ENCODE measurements around the gene SLC30A5.

SLC30A5 gene

GRCh38 chr5:69113851-69114250, 20.0 kb downstream of the SLC30A5 start:
- Histone ChIP-seq H3K27ac (no peak overlapping the region), H3K9me3 (ENCODE audit: control insufficient read depth, low read length) (no peaks in the 10 kb centered on the region), H3K4me2 (ENCODE audit: low read length) (no peak overlapping the region), H3K27me3 (ENCODE audit: control insufficient read depth, insufficient read depth, low read length) (no peaks in the 10 kb centered on the region), H2AFZ (no peak overlapping the region), H3K4me1 (no peaks in the 10 kb centered on the region), H3K9ac (no peak overlapping the region), H3K36me3 (ENCODE audit: control insufficient read depth, insufficient read depth, low read length) (no peaks in the 10 kb centered on the region), H3K79me2 (no peaks in the 10 kb centered on the region), H3K4me3 (ENCODE audit: low read depth, low read length) (no peak overlapping the region)
- TF ChIP-seq, protein P1, sequence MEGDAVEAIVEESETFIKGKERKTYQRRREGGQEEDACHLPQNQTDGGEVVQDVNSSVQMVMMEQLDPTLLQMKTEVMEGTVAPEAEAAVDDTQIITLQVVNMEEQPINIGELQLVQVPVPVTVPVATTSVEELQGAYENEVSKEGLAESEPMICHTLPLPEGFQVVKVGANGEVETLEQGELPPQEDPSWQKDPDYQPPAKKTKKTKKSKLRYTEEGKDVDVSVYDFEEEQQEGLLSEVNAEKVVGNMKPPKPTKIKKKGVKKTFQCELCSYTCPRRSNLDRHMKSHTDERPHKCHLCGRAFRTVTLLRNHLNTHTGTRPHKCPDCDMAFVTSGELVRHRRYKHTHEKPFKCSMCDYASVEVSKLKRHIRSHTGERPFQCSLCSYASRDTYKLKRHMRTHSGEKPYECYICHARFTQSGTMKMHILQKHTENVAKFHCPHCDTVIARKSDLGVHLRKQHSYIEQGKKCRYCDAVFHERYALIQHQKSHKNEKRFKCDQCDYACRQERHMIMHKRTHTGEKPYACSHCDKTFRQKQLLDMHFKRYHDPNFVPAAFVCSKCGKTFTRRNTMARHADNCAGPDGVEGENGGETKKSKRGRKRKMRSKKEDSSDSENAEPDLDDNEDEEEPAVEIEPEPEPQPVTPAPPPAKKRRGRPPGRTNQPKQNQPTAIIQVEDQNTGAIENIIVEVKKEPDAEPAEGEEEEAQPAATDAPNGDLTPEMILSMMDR (IDR thresholded peaks at IDR 0.05) = no peak

DNA sequence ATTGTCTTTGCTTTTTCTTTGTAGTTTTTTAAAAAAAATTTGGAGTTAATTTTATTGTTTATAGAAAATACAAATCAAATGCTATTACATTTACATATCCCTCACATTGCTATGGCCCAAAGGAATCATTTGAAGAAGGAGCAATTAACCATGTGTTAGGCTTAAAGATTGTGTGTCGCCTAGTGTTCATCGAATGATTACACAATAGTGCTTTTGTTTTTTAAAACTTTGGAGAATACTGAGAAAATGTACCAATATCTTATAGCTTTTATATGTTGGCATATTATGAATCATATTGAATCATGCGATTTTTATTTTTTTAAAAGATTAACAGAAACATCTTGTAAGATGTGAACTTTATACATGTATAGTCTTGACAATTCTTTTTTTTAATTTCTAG, 21.7 kb downstream of the SLC30A5 start:
- Histone ChIP-seq H3K27ac (no peak overlapping the region), H3K79me2 (no peaks in the 10 kb centered on the region), H3K9me3 (ENCODE audit: control insufficient read depth, low read length) (no peaks in the 10 kb centered on the region), H2AFZ (no peak overlapping the region), H3K27me3 (ENCODE audit: control insufficient read depth, insufficient read depth, low read length) (no peaks in the 10 kb centered on the region), H3K4me2 (ENCODE audit: low read length) (no peak overlapping the region), H3K4me1 (no peaks in the 10 kb centered on the region), H3K36me3 (ENCODE audit: control insufficient read depth, insufficient read depth, low read length) (no peaks in the 10 kb centered on the region), H3K4me3 (ENCODE audit: low read depth, low read length) (no peak overlapping the region), H3K9ac (no peak overlapping the region)
- TF ChIP-seq, protein P1 (IDR thresholded peaks at IDR 0.05) = no peak

DNA sequence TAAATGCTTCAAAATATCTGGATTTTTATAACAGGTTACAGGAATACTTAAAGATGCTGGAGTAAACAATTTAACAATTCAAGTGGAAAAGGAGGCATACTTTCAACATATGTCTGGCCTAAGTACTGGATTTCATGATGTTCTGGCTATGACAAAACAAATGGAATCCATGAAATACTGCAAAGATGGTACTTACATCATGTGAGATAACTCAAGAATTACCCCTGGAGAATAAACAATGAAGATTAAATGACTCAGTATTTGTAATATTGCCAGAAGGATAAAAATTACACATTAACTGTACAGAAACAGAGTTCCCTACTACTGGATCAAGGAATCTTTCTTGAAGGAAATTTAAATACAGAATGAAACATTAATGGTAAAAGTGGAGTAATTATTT, 35.6 kb downstream of the SLC30A5 start:
- no peak overlapping the region for H3K4me3 ChIP-seq (ENCODE audit: low read depth, low read length)
- H3K27me3 ChIP-seq (ENCODE audit: control insufficient read depth, insufficient read depth, low read length) = no peaks in the 10 kb centered on the region
- no peak overlapping the region for H3K27ac ChIP-seq
- H3K4me1 ChIP-seq = peaks cover 4% of the 10 kb centered on the region
- no peaks in the 10 kb centered on the region for H3K9me3 ChIP-seq (ENCODE audit: control insufficient read depth, low read length)
- H3K4me2 ChIP-seq (ENCODE audit: low read length) = no peak overlapping the region
- TF ChIP-seq, protein P1 (IDR thresholded peaks at IDR 0.05) = no peak
- no peaks in the 10 kb centered on the region for H3K36me3 ChIP-seq (ENCODE audit: control insufficient read depth, insufficient read depth, low read length)
- H2AFZ ChIP-seq = no peak overlapping the region
- no peak overlapping the region for H3K9ac ChIP-seq
- no peaks in the 10 kb centered on the region for H3K79me2 ChIP-seq

- Histone ChIP-seq H3K9ac (no peak overlapping the region), H3K36me3 (ENCODE audit: control insufficient read depth, insufficient read depth, low read length) (no peaks in the 10 kb centered on the region), H2AFZ (no peak overlapping the region), H3K4me3 (ENCODE audit: low read depth, low read length) (no peak overlapping the region), H3K27ac (no peak overlapping the region), H3K27me3 (ENCODE audit: control insufficient read depth, insufficient read depth, low read length) (no peaks in the 10 kb centered on the region), H3K4me2 (ENCODE audit: low read length) (no peak overlapping the region), H3K4me1 (peaks cover 4% of the 10 kb centered on the region), H3K79me2 (no peaks in the 10 kb centered on the region), H3K9me3 (ENCODE audit: control insufficient read depth, low read length) (no peaks in the 10 kb centered on the region)
- TF ChIP-seq, protein P1 (IDR thresholded peaks at IDR 0.05) = no peak
Measured at GRCh38 chr5:69130241-69130640, 36.4 kb downstream of the SLC30A5 start.

DNA sequence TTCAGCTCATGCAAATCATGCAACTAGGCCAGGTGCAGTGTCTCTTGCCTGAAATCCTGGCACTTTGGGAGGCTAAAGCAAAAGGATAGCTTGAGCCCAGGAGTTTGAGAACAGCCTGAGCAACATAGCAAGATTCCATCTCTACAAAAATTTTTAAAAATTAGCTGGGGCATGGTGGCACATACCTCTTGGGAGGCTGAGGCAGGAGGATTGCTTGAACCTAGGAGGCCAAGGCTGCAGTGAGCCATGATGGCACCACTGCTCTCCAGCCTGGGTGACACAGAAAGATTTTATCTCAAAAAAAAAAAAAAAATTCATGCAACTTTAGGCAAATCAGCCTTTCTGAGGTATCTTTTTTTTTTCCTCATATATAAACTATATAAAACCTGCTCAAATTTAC, 37.5 kb downstream of the SLC30A5 start:
- Histone ChIP-seq H2AFZ (no peak overlapping the region), H3K36me3 (ENCODE audit: control insufficient read depth, insufficient read depth, low read length) (no peaks in the 10 kb centered on the region), H3K79me2 (no peaks in the 10 kb centered on the region)

More for the DNA sequence above, 37.5 kb downstream of the SLC30A5 start:
- H3K9me3 ChIP-seq (ENCODE audit: control insufficient read depth, low read length) = no peaks in the 10 kb centered on the region
- no peak overlapping the region for H3K4me2 ChIP-seq (ENCODE audit: low read length)
- TF ChIP-seq, protein P1 (IDR thresholded peaks at IDR 0.05) = no peak
- peaks cover 4% of the 10 kb centered on the region for H3K4me1 ChIP-seq
- H3K9ac ChIP-seq = no peak overlapping the region
- no peaks in the 10 kb centered on the region for H3K27me3 ChIP-seq (ENCODE audit: control insufficient read depth, insufficient read depth, low read length)
- no peak overlapping the region for H3K4me3 ChIP-seq (ENCODE audit: low read depth, low read length)
- no peak overlapping the region for H3K27ac ChIP-seq

Measured in parathyroid adenoma (tissue), 2 donors.